ENCODE data around the gene OCA2.
"Not testable (repeated sequence)": the region's sequence is repeated elsewhere in the genome, so short reads cannot be mapped to it uniquely, and the experiment has no call there.

Gene OCA2

GRCh38 chr15:27867861-27868260 lies 231.3 kb downstream of the OCA2 start:
- no peak for DNase-seq

- DNase-seq = no peak
Observed at GRCh38 chr15:27866505-27867165, 232.5 kb downstream of the OCA2 start.

GRCh38 chr15:27865926-27866325 lies 233.2 kb downstream of the OCA2 start:
- no peak for DNase-seq

- DNase-seq = no peak
Observed at GRCh38 chr15:27865323-27865922, 233.7 kb downstream of the OCA2 start.

GRCh38 chr15:27864719-27865118 lies 234.4 kb downstream of the OCA2 start:
- DNase-seq = no peak

DNA sequence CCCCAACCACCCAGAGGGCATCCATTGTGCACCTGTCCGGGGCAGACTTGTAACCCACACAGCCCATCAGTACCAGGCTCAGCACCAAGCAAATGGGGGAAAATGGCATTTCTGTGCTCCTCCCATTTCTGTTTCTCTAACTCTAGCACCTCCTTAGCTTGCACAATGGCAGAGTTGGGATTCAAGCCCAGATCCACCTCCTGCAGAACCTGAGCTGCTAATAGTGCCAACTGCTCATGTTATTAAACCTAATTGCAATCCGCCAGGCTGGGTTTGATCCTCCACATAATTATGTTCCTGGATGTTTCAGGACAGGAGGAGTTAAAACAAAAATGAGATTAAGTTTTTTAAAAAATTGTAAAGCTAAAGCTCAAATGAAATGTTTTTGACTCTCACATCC lies 235.0 kb downstream of the OCA2 start:
- DNase-seq = no peak

DNA sequence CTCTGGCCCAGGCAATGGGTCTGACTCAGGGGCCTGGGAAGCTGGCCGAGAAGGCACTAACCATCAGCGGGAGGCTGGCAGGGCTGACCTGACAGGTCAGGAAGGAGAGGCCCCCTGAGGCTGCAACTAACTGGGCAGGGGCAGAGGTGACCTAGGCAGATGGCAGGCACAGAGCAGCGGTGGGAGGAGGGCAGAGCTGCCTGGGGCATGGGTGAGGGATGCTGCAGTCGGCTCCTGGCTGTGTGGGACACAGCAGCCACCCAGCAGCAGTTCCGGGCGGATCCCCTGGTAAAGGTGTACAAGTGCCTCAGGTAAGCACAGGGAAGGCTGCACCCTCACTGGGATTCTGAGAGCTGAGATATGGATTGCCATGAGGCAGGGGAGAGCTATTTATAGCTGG lies 236.1 kb downstream of the OCA2 start:
- DNase-seq = no peak

DNA sequence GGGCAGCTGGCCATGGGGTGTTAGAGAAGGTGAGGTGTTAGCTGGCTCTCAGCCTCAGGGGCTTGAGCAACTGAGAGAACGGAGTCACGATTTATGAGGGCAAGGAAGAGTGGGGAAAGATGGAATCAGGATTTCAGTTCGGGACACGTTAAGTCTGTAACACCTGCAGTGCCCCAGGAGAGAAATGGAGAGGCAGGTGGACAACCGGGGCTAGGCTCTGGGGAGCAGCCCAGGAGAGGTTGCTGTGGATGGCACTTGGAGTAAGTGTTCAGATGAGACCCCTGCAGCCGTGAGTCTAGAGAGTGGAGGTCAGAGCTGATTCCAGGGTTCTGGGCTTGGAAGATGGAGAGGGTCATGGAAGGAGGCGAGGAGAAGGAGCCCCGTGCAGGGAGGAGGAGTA lies 237.9 kb downstream of the OCA2 start:
- no peak for DNase-seq

GRCh38 chr15:27855137-27855536 lies 244.0 kb downstream of the OCA2 start:
- DNase-seq = no peak

GRCh38 chr15:27854601-27855000 lies 244.5 kb downstream of the OCA2 start:
- no peak for DNase-seq

DNA sequence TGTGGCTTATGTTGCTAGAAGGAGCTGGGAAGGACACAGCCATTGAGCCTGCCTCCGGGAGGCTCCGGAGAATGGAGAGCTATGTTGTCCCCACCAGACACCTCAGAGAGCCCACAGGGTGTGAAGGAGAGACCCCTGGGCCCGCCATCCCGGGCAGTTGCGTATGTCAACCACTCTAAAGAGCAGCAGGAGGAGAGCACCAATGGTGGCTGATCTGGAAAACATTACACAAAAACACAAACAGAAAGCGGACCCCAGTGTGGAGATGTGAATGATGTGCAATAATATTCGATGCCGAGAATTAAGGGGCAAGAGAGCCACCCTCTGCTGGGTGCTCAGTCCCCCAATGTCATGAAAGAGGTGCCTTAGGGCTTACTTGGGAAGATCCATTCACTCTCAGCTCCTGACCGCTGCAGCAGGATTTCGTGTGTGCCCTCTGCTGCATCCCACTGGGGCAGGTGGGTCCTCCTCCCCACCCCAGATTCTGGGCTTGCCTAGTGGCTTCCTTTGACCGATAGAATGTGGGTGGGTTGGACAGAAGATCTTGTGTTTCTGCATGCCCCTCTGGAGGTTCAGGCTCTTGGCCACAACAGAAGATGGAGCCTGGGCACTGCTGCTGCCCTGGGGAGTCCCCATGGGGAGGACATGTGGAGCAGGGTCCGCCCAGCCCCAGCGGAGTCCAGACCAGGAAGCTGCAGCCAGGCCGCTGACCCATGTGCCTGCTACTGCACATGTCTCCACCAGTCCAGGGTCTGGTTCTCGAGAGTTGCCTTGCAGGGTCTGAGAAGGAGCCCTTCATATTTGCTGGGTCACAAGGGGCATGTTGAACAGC lies 245.3 kb downstream of the OCA2 start:
- DNase-seq = no peak

GRCh38 chr15:27851858-27852210 lies 247.3 kb downstream of the OCA2 start:
- no peak for DNase-seq

GRCh38 chr15:27850981-27851857 lies 247.9 kb downstream of the OCA2 start:
- no peak for DNase-seq

DNA sequence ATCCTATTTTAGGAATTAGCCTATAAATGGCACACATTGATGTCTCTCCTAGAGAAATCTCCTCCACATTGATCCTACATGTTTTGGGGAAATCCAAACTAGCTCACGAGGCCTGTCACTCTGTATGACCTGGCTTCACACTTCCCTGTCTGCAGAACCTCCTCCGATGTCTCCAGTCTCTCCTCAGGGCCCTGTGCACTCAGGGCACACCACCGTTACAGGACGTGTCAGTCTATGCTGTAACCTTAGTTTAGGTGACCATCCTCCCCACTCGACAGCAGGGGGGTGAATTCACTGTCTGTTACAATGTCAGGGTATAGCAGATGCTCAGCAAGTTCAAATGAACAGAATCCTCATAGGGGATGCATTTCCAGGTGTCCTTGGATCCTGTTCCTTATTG lies 249.1 kb downstream of the OCA2 start:
- no peak for DNase-seq

- not testable (repeated sequence) for DNase-seq
Observed at GRCh38 chr15:27848936-27849335, 250.2 kb downstream of the OCA2 start.

DNA sequence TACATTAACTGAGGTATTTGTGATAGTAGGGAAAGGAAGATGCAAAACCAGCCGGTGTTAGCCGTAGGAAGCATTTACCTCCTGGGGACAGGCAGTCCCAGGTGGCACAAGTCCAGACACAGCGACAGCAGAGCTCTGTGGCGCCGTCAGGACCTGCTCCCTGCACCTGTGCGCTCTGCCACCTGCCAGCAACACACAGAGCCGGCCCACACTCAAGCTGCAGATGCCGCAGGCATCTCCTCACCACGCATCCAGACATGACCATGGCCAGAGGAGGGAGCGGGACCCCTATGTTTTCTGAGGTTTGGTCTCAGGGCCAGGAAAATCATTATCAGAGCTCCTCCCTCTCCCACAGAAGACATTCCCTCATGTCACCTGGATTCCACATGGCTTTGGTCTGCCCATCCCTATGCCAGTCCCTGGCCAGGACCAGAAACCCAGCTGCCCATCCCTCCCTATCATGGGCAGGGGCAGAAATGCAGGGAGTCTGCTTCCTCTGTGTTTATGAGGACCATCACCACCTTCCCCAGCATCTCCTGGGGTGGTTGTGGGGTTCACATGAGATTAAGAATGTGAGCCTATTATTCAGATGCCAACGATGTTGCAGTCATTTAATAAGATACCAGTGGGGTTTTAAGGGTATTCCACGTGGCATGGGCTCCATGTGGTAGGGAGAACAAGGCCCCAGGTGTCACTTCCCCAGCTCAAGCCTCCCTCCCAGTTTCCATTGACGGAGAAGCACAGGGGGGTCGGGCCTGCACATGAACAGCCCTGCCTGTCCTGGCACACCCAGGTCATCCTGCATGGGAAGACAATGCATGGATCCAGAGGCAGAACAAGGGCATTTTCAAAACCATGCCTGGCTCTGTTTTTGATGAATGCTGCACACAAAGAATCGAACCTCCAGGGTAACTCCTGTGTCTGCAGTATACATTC lies 251.1 kb downstream of the OCA2 start:
- no peak for DNase-seq

- DNase-seq = no peak
Observed at GRCh38 chr15:27846722-27847395, 252.3 kb downstream of the OCA2 start.

DNA sequence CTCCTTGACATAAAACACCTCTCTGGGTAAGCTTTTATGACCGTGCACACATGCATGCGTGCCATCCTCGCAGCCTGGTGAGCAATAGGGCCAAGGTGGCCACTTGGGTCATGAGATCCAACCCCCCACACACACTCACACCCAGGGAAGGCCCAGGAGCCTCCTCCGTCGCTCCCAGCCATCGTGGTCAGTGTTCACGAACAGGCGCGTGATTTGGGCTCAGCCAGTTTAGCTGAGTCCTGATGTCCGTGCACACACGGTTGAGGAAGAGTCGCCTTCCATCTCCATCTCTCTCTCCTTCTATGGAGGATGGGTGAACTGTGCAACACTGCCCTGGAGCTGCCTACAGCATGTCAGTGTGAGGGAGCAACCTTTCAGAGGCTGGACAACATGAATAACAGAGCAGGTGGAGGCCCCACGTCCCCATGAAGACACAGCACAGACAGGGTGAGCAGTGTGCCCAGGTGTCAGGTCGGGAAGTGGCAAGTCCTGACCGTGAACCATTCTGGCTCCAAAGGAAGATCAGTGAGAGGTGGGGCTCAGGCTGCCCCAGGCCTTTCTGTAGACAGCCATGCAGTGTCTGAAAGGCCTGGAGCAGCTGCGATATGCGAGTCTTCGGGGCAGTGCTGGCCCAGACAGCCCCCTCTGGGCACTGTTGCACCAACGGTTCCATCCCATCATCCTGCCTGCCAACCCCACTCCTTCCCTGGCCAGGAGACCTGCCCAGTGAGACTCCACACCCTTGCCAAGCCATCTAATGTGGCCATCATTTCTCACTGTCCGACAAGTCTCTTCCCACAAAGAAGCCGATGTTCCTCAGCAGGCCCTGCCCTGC lies 253.4 kb downstream of the OCA2 start:
- no peak for DNase-seq

DNA sequence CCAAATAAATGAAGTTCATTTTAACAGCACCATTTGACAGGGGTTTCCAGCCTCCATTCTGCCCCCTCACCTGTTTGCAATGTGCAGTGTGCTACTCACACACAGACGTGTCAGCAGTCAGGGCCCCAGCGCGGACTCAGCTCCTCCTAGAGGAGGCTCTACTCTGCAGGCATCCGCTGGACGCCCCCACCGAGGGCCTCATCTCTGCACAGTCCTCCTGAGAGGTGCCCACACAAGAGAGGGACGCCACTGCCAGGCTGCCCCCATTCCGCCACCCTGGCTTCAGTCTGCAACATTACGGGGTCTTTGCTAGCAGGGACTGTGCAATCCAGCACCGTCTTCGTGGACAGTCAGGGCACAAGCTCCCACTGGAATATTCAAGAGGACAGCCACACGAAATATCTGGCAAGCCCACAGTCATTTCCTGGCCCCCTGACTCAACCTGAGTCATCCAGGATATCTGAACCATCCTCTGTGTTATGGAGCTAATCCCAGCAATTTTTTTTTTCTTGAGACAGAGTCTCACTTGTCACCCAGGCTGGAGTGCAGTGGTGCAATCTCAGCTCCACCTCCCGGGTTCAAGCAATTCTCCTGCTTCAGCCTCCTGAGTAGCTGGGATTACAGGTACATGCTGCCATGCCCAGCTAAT lies 255.0 kb downstream of the OCA2 start:
- no peak for DNase-seq

GRCh38 chr15:27843146-27843545 lies 256.0 kb downstream of the OCA2 start:
- no peak for DNase-seq
